ENCODE measurements around the gene MAMLD1. TPM values are rescaled to one million over a fixed set of nuclear protein-coding genes. Genes with fewer than 3 reads are reported as not detected.

MAMLD1 gene
- total and polyA plus RNA-seq, 2 of the 8 experiments (the other 6 are each of a cell fraction or from before 2014, with no cell fraction given): 0.09 to 0.26 TPM

GRCh38 chrX:150332023-150332422 is 31.1 kb upstream of the MAMLD1 start (continued):
- TF ChIP-seq KDM5A (IDR thresholded peaks at IDR 0.05; ENCODE audit: low read length) (no peak), SAP30 (IDR thresholded peaks at IDR 0.05; ENCODE audit: insufficient read depth, insufficient replicate concordance, low read length) (no peak)
